HPDE6-E6E7 (cell line): ENCODE results near the gene ELN.

ENCODE experiments used
- DNase-seq: peaks from one replicate; pipeline ENCODE4 v3.0.0; 2011; ENCODE audit warnings: missing footprints; ENCODE audit errors: extremely low spot score

The ELN gene

GRCh38 chr7:74092321-74092963 lies 64.5 kb downstream of the ELN start:
- no peak for DNase-seq

- DNase-seq, result no peak
Observed at GRCh38 chr7:74092964-74093471, 65.0 kb downstream of the ELN start.

- no peak for DNase-seq
Observed at GRCh38 chr7:74093671-74094223, 65.8 kb downstream of the ELN start.

GRCh38 chr7:74094224-74095101 lies 66.5 kb downstream of the ELN start:
- DNase-seq, result peak; percentile 93

GRCh38 chr7:74095135-74095534 lies 67.2 kb downstream of the ELN start:
- no peak for DNase-seq

GRCh38 chr7:74097937-74098614 lies 70.1 kb downstream of the ELN start:
- DNase-seq, result peak; percentile 89

- DNase-seq, result no peak
Observed at GRCh38 chr7:74099031-74099430, 71.1 kb downstream of the ELN start.

- no peak for DNase-seq
Observed at GRCh38 chr7:74101061-74101681, 73.2 kb downstream of the ELN start.

- peak; percentile 53 for DNase-seq
Observed at GRCh38 chr7:74103219-74103772, 75.3 kb downstream of the ELN start.

GRCh38 chr7:74104702-74105101 lies 76.7 kb downstream of the ELN start:
- DNase-seq, result no peak

GRCh38 chr7:74105992-74106391 lies 78.0 kb downstream of the ELN start:
- DNase-seq, result no peak

- DNase-seq, result no peak
Observed at GRCh38 chr7:74106846-74107245, 78.9 kb downstream of the ELN start.

GRCh38 chr7:74115326-74115725 lies 87.4 kb downstream of the ELN start:
- DNase-seq, result no peak

GRCh38 chr7:74116356-74116755 lies 88.4 kb downstream of the ELN start:
- no peak for DNase-seq
